HEK293 (cell line): ENCODE results near the gene RBMS3.

ENCODE experiments used
- CTCF ChIA-PET: fragments of 350-600 bp; formaldehyde crosslinking; extraction: SDS; loops from one replicate; lab custom pipeline; 2021; ENCODE audit warnings: antibody characterized with exemption; lab: Yijun Ruan, JAX
- POLR2A ChIA-PET: fragments of 300-600 bp; formaldehyde crosslinking; extraction: SDS; loops from one replicate; lab custom pipeline; 2020; ENCODE audit warnings: antibody characterized with exemption, inconsistent platforms; lab: Yijun Ruan, JAX
- H3K27ac ChIP-seq: fragments of 200-500 bp; sonication (Bioruptor generic); 2 replicates; pipeline ENCODE4 v1.5.1; 2014; ENCODE audit warnings: low read depth, low read length, control low read depth, inconsistent platforms; ENCODE audit errors: extremely low read depth
- H3K36me3 ChIP-seq, 2 experiments: fragments of 200-500 bp in 1 of 2; sonication (Bioruptor generic) in 1 of 2; 1 replicate in 1 of 2; 2 replicates in 1 of 2; pipeline ENCODE4 v1.5.1; 2014 to 2017; ENCODE audit warnings: inconsistent platforms in 2 of 2, low read length in 2 of 2; ENCODE audit not compliant: control insufficient read depth in 2 of 2, insufficient read depth in 1 of 2
- H3K4me1 ChIP-seq: fragments of 200-500 bp; sonication (Bioruptor generic); 2 replicates; pipeline ENCODE4 v1.5.1; 2014; ENCODE audit warnings: mild to moderate bottlenecking, low read length, inconsistent platforms; ENCODE audit not compliant: control insufficient read depth, insufficient read depth
- H3K4me3 ChIP-seq: 2 replicates; pipeline ENCODE4 v1.5.1; 2011; ENCODE audit warnings: low read depth, mild to moderate bottlenecking, control low read depth, low read length, moderate library complexity
- H3K9me3 ChIP-seq: fragments of 200-500 bp; sonication (Bioruptor generic); 2 replicates; pipeline ENCODE4 v1.5.1; 2014; ENCODE audit warnings: low read depth, low read length, inconsistent platforms; ENCODE audit not compliant: control insufficient read depth, insufficient read depth
- GLIS2 ChIP-seq: fragments of 450-650 bp; formaldehyde crosslinking; IDR thresholded peaks from 2 replicates; pipeline ENCODE4 v1.5.1; 2016; ENCODE audit warnings: missing biosample characterization, missing genetic modification characterization
- KLF8 ChIP-seq: fragments of 450-650 bp; formaldehyde crosslinking; IDR thresholded peaks from 2 replicates; pipeline ENCODE4 v1.5.1; 2016; ENCODE audit warnings: missing biosample characterization, missing genetic modification characterization
- REST ChIP-seq: fragments of 450-650 bp; formaldehyde crosslinking; IDR thresholded peaks from 2 replicates; pipeline ENCODE4 v1.5.1; 2016; ENCODE audit warnings: missing biosample characterization, missing genetic modification characterization
- TCF7L2 ChIP-seq: IDR thresholded peaks from 2 replicates; pipeline ENCODE4 v1.6.1; 2011; ENCODE audit warnings: low read depth, mild to moderate bottlenecking, inconsistent platforms, low read length, moderate library complexity, borderline replicate concordance
- ZNF114 ChIP-seq: fragments of 450-650 bp; formaldehyde crosslinking; IDR thresholded peaks from 2 replicates; pipeline ENCODE4 v1.5.0; 2017; ENCODE audit warnings: missing biosample characterization, missing genetic modification characterization
- ZNF121 ChIP-seq: fragments of 450-650 bp; formaldehyde crosslinking; IDR thresholded peaks from 2 replicates; pipeline ENCODE4 v1.5.1; 2016; ENCODE audit warnings: missing biosample characterization, missing genetic modification characterization
- ZNF266 ChIP-seq: fragments of 450-650 bp; formaldehyde crosslinking; IDR thresholded peaks from 2 replicates; pipeline ENCODE4 v1.5.1; 2016; ENCODE audit warnings: missing biosample characterization, missing genetic modification characterization, low read depth
- ZNF404 ChIP-seq: fragments of 450-650 bp; formaldehyde crosslinking; IDR thresholded peaks from 2 replicates; pipeline ENCODE4 v1.5.1; 2017; ENCODE audit warnings: missing biosample characterization, missing genetic modification characterization
- ZNF473 ChIP-seq: fragments of 450-650 bp; formaldehyde crosslinking; IDR thresholded peaks from 2 replicates; pipeline ENCODE4 v1.5.1; 2017; ENCODE audit warnings: missing biosample characterization, missing genetic modification characterization
- ZNF48 ChIP-seq: fragments of 450-650 bp; formaldehyde crosslinking; IDR thresholded peaks from 2 replicates; pipeline ENCODE4 v1.5.1; 2016; ENCODE audit warnings: missing biosample characterization, missing genetic modification characterization
- ZNF514 ChIP-seq: fragments of 450-650 bp; formaldehyde crosslinking; IDR thresholded peaks from 2 replicates; pipeline ENCODE4 v1.5.1; 2016; ENCODE audit warnings: missing biosample characterization, missing genetic modification characterization
- ZNF518A ChIP-seq: fragments of 450-650 bp; formaldehyde crosslinking; conservative IDR thresholded peaks from 2 replicates; pipeline ENCODE4 v1.5.1; 2016; ENCODE audit warnings: low read depth, missing biosample characterization, missing genetic modification characterization
- ZNF530 ChIP-seq: fragments of 450-650 bp; formaldehyde crosslinking; IDR thresholded peaks from 2 replicates; pipeline ENCODE4 v1.5.1; 2016; ENCODE audit warnings: low read depth, missing biosample characterization, missing genetic modification characterization
- ZNF571 ChIP-seq: fragments of 450-650 bp; formaldehyde crosslinking; IDR thresholded peaks from 2 replicates; pipeline ENCODE4 v1.5.0; 2017; ENCODE audit warnings: missing biosample characterization, missing genetic modification characterization
- ZNF654 ChIP-seq: fragments of 450-650 bp; formaldehyde crosslinking; IDR thresholded peaks from 2 replicates; pipeline ENCODE4 v1.5.1; 2016; ENCODE audit warnings: low read depth, missing biosample characterization, missing genetic modification characterization
- ZSCAN30 ChIP-seq: fragments of 450-650 bp; IDR thresholded peaks from 2 replicates; pipeline ENCODE4 v1.5.1; 2018; ENCODE audit warnings: missing biosample characterization, mild to moderate bottlenecking, missing genetic modification characterization, moderate library complexity
- TF ChIP-seq, protein P1 (sequence below): fragments of 450-650 bp; formaldehyde crosslinking; IDR thresholded peaks from 2 replicates; pipeline ENCODE4 v1.5.1; 2016; ENCODE audit warnings: missing biosample characterization, missing genetic modification characterization

The RBMS3 gene

GRCh38 chr3:29587340-29587739, 306.5 kb downstream of the RBMS3 start:
- H3K36me3 ChIP-seq = no peaks in the 10 kb centered on the region
- no peaks in the 10 kb centered on the region for H3K4me1 ChIP-seq
- TF ChIP-seq ZNF266 (tag by site-specific recombination) = no peak
- no peak for TF ChIP-seq ZNF654 (tag by site-specific recombination)
- TF ChIP-seq ZNF473 = no peak
- no peak for TF ChIP-seq ZNF114 (tag by site-specific recombination)
- no peak for TF ChIP-seq ZNF514
- CTCF ChIA-PET = no interaction called here
- POLR2A ChIA-PET = no interaction called here
- H3K4me3 ChIP-seq = no peak overlapping the region
- no peaks in the 10 kb centered on the region for H3K9me3 ChIP-seq
- H3K27ac ChIP-seq = no peak overlapping the region

GRCh38 chr3:29590012-29590411, 309.1 kb downstream of the RBMS3 start:
- TF ChIP-seq, protein P1, sequence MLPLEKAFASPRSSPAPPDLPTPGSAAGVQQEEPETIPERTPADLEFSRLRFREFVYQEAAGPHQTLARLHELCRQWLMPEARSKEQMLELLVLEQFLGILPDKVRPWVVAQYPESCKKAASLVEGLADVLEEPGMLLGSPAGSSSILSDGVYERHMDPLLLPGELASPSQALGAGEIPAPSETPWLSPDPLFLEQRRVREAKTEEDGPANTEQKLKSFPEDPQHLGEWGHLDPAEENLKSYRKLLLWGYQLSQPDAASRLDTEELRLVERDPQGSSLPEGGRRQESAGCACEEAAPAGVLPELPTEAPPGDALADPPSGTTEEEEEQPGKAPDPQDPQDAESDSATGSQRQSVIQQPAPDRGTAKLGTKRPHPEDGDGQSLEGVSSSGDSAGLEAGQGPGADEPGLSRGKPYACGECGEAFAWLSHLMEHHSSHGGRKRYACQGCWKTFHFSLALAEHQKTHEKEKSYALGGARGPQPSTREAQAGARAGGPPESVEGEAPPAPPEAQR (tag by site-specific recombination) = no peak
- TF ChIP-seq TCF7L2 (no peak), ZNF114 (tag by site-specific recombination) (no peak), KLF8 (tag by site-specific recombination) (no peak), ZNF530 (no peak), GLIS2 (tag by site-specific recombination) (no peak), ZNF48 (tag by site-specific recombination) (no peak), ZNF121 (tag by site-specific recombination) (no peak), ZNF404 (tag by site-specific recombination) (no peak), ZNF571 (tag by site-specific recombination) (no peak), REST (tag by site-specific recombination) (no peak), ZNF518A (tag by site-specific recombination) (no peak), ZSCAN30 (no peak)
- no peak overlapping the region for H3K4me3 ChIP-seq
- H3K9me3 ChIP-seq = no peaks in the 10 kb centered on the region
- H3K27ac ChIP-seq = no peak overlapping the region
- H3K36me3 ChIP-seq = no peaks in the 10 kb centered on the region
- POLR2A ChIA-PET = no interaction called here
- CTCF ChIA-PET = no interaction called here
- no peaks in the 10 kb centered on the region for H3K4me1 ChIP-seq
